SK-N-SH (cell line): ENCODE results near the gene LCORL.

ENCODE experiments used
- CHD2 ChIP-seq: fragments of 150-350 bp; IDR thresholded peaks from 2 replicates; pipeline ENCODE4 v1.6.1; 2018; ENCODE audit warnings: low read length; ENCODE audit not compliant: partially characterized antibody
- FOXM1 ChIP-seq: IDR thresholded peaks from 2 replicates; pipeline ENCODE4 v1.4.0; 2012; ENCODE audit warnings: low read depth, mild to moderate bottlenecking
- GATA2 ChIP-seq: sonication (generic); formaldehyde crosslinking; IDR thresholded peaks from 2 replicates; pipeline ENCODE4 v1.5.0; 2020; ENCODE audit warnings: mild to moderate bottlenecking, missing genetic modification reagents
- RAD21 ChIP-seq: IDR thresholded peaks from 2 replicates; pipeline ENCODE4 v1.6.1; 2012; ENCODE audit warnings: mild to moderate bottlenecking, low read length
- RFX5 ChIP-seq: IDR thresholded peaks from 2 replicates; pipeline ENCODE4 v1.6.1; 2012; ENCODE audit warnings: mild to moderate bottlenecking, improper control_type of control experiment, low read length
- TAF1 ChIP-seq: IDR thresholded peaks from 2 replicates; pipeline ENCODE4 v1.6.1; 2012; ENCODE audit warnings: low read depth, mild to moderate bottlenecking, low read length, moderate library complexity, borderline replicate concordance
- TF ChIP-seq, protein P1 (sequence below): fragments of 200-600 bp; sonication (generic); IDR thresholded peaks from 2 replicates; pipeline ENCODE4 v1.6.1; 2017; ENCODE audit warnings: antibody characterized with exemption, mild to moderate bottlenecking, moderate library complexity
- TF ChIP-seq, protein P2 (sequence below): fragments of 150-350 bp; IDR thresholded peaks from 2 replicates; pipeline ENCODE4 v1.6.1; 2016; ENCODE audit warnings: mild to moderate bottlenecking, low read depth, low read length
- TF ChIP-seq, protein P3 (sequence below): IDR thresholded peaks from 2 replicates; pipeline ENCODE4 v1.4.0; 2012; ENCODE audit warnings: low read depth

DNA sequence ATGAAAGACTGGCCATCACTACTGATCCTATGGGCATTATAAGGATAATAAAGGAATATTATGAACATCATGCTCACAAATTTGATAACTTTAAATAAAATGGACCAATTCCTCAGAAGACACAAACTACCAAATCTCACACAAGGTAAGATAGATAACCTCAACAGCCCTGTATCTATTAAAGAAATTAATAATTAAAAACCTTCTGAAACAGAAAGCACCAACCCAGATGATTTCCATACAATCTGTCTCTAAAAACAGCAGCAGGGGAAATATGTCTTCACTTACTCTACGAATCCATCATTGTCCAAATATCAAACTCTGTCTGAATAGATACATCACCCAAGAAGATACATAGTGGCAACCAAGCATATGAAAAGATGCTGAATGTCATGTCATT is 55.2 kb downstream of the LCORL start:
- TF ChIP-seq FOXM1 (no peak), RFX5 (no peak), RAD21 (no peak), TAF1 (no peak), CHD2 (no peak), GATA2 (CRISPR knock-in tag) (no peak)
- TF ChIP-seq, protein P1, sequence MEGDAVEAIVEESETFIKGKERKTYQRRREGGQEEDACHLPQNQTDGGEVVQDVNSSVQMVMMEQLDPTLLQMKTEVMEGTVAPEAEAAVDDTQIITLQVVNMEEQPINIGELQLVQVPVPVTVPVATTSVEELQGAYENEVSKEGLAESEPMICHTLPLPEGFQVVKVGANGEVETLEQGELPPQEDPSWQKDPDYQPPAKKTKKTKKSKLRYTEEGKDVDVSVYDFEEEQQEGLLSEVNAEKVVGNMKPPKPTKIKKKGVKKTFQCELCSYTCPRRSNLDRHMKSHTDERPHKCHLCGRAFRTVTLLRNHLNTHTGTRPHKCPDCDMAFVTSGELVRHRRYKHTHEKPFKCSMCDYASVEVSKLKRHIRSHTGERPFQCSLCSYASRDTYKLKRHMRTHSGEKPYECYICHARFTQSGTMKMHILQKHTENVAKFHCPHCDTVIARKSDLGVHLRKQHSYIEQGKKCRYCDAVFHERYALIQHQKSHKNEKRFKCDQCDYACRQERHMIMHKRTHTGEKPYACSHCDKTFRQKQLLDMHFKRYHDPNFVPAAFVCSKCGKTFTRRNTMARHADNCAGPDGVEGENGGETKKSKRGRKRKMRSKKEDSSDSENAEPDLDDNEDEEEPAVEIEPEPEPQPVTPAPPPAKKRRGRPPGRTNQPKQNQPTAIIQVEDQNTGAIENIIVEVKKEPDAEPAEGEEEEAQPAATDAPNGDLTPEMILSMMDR, result no peak
- TF ChIP-seq, protein P2, sequence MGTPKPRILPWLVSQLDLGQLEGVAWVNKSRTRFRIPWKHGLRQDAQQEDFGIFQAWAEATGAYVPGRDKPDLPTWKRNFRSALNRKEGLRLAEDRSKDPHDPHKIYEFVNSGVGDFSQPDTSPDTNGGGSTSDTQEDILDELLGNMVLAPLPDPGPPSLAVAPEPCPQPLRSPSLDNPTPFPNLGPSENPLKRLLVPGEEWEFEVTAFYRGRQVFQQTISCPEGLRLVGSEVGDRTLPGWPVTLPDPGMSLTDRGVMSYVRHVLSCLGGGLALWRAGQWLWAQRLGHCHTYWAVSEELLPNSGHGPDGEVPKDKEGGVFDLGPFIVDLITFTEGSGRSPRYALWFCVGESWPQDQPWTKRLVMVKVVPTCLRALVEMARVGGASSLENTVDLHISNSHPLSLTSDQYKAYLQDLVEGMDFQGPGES, result no peak
- TF ChIP-seq, protein P3, sequence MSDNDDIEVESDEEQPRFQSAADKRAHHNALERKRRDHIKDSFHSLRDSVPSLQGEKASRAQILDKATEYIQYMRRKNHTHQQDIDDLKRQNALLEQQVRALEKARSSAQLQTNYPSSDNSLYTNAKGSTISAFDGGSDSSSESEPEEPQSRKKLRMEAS, result no peak
